ENCODE measurements around the gene INTS11.

The INTS11 gene

GRCh38 chr1:1336931-1337792, 12.7 kb upstream of the INTS11 start:
- H3K27ac ChIP-seq (ENCODE audit: low read depth, low read length), result no peak overlapping the region
- WGBS (ENCODE audit: extremely low coverage, insufficient coverage, low lambda C conversion rate), result no CpG with 5 or more reads among the region's 32 CpGs
- no peaks in the 10 kb centered on the region for H3K79me2 ChIP-seq (ENCODE audit: control insufficient read depth, insufficient read depth, low read length)
- no peak overlapping the region for H3K18ac ChIP-seq (ENCODE audit: low read length)
- peaks cover 7% of the 10 kb centered on the region for H3K36me3 ChIP-seq (ENCODE audit: control insufficient read depth, insufficient read depth, low read length)
- no peak overlapping the region for H3K56ac ChIP-seq (ENCODE audit: low read length)
- H4K8ac ChIP-seq (ENCODE audit: low read depth, low read length), result no peak overlapping the region
- DNase-seq, result no peak
- no peaks in the 10 kb centered on the region for H3K79me1 ChIP-seq (ENCODE audit: low read length)
- no peak overlapping the region for H2BK5ac ChIP-seq (ENCODE audit: low read length)
- no peak overlapping the region for H3K4me2 ChIP-seq (ENCODE audit: low read length)
- no peak overlapping the region for H3K4ac ChIP-seq (ENCODE audit: low read depth, low read length)
- H3K4me3 ChIP-seq (ENCODE audit: low read length), result no peak overlapping the region
- H3K9ac ChIP-seq (ENCODE audit: low read length), result no peak overlapping the region
- no peak overlapping the region for H4K5ac ChIP-seq (ENCODE audit: low read length)
- no peak overlapping the region for H2BK120ac ChIP-seq (ENCODE audit: low read depth, low read length)
- H3K4me1 ChIP-seq (ENCODE audit: control insufficient read depth, low read depth, low read length), result no peaks in the 10 kb centered on the region
- H3K27me3 ChIP-seq (ENCODE audit: insufficient read depth, low read length, poor library complexity), result no peaks in the 10 kb centered on the region
- H3K23ac ChIP-seq (ENCODE audit: low read length), result no peak overlapping the region
- H2AK5ac ChIP-seq (ENCODE audit: low read length), result no peak overlapping the region
- no peak overlapping the region for H2BK15ac ChIP-seq (replicated peaks; ENCODE audit: low read depth)

- H3K27ac ChIP-seq (ENCODE audit: low read depth, low read length), result no peak overlapping the region
- no peaks in the 10 kb centered on the region for H3K27me3 ChIP-seq (ENCODE audit: insufficient read depth, low read length, poor library complexity)
- H3K4ac ChIP-seq (ENCODE audit: low read depth, low read length), result no peak overlapping the region
- no peak overlapping the region for H3K23ac ChIP-seq (ENCODE audit: low read length)
- H4K5ac ChIP-seq (ENCODE audit: low read length), result no peak overlapping the region
- H3K56ac ChIP-seq (ENCODE audit: low read length), result no peak overlapping the region
- no peak overlapping the region for H2BK5ac ChIP-seq (ENCODE audit: low read length)
- H3K18ac ChIP-seq (ENCODE audit: low read length), result no peak overlapping the region
- no peak overlapping the region for H3K4me3 ChIP-seq (ENCODE audit: low read length)
- no CpG with 5 or more reads among the region's 26 CpGs for WGBS (ENCODE audit: extremely low coverage, insufficient coverage, low lambda C conversion rate)
- H3K79me2 ChIP-seq (ENCODE audit: control insufficient read depth, insufficient read depth, low read length), result no peaks in the 10 kb centered on the region
- no peak overlapping the region for H2BK120ac ChIP-seq (ENCODE audit: low read depth, low read length)
- DNase-seq, result no peak
- no peak overlapping the region for H2BK15ac ChIP-seq (replicated peaks; ENCODE audit: low read depth)
- no peak overlapping the region for H2AK5ac ChIP-seq (ENCODE audit: low read length)
- no peak overlapping the region for H3K4me2 ChIP-seq (ENCODE audit: low read length)
- H3K79me1 ChIP-seq (ENCODE audit: low read length), result no peaks in the 10 kb centered on the region
- H4K8ac ChIP-seq (ENCODE audit: low read depth, low read length), result no peak overlapping the region
- H3K4me1 ChIP-seq (ENCODE audit: control insufficient read depth, low read depth, low read length), result no peaks in the 10 kb centered on the region
- H3K36me3 ChIP-seq (ENCODE audit: control insufficient read depth, insufficient read depth, low read length), result peaks cover 6% of the 10 kb centered on the region
- H3K9ac ChIP-seq (ENCODE audit: low read length), result no peak overlapping the region
Observed at GRCh38 chr1:1336446-1336845, 12.0 kb upstream of the INTS11 start.

- H4K8ac ChIP-seq (ENCODE audit: low read depth, low read length), result no peak overlapping the region
- no peaks in the 10 kb centered on the region for H3K4me1 ChIP-seq (ENCODE audit: control insufficient read depth, low read depth, low read length)
- H2AK5ac ChIP-seq (ENCODE audit: low read length), result no peak overlapping the region
- no peak overlapping the region for H3K18ac ChIP-seq (ENCODE audit: low read length)
- no peaks in the 10 kb centered on the region for H3K27me3 ChIP-seq (ENCODE audit: insufficient read depth, low read length, poor library complexity)
- no peak overlapping the region for H3K27ac ChIP-seq (ENCODE audit: low read depth, low read length)
- no peak overlapping the region for H3K4me3 ChIP-seq (ENCODE audit: low read length)
- no peak overlapping the region for H2BK15ac ChIP-seq (replicated peaks; ENCODE audit: low read depth)
- H3K23ac ChIP-seq (ENCODE audit: low read length), result no peak overlapping the region
- no peak for DNase-seq
- no peak overlapping the region for H4K5ac ChIP-seq (ENCODE audit: low read length)
- H3K9ac ChIP-seq (ENCODE audit: low read length), result no peak overlapping the region
- WGBS (ENCODE audit: extremely low coverage, insufficient coverage, low lambda C conversion rate), result no CpG with 5 or more reads among the region's 21 CpGs
- H2BK5ac ChIP-seq (ENCODE audit: low read length), result no peak overlapping the region
- no peaks in the 10 kb centered on the region for H3K79me2 ChIP-seq (ENCODE audit: control insufficient read depth, insufficient read depth, low read length)
- no peak overlapping the region for H3K4me2 ChIP-seq (ENCODE audit: low read length)
- no peak overlapping the region for H3K56ac ChIP-seq (ENCODE audit: low read length)
- H3K4ac ChIP-seq (ENCODE audit: low read depth, low read length), result no peak overlapping the region
- no peak overlapping the region for H2BK120ac ChIP-seq (ENCODE audit: low read depth, low read length)
- no peaks in the 10 kb centered on the region for H3K79me1 ChIP-seq (ENCODE audit: low read length)
- H3K36me3 ChIP-seq (ENCODE audit: control insufficient read depth, insufficient read depth, low read length), result peaks cover 2% of the 10 kb centered on the region
Observed at GRCh38 chr1:1335792-1336248, 11.4 kb upstream of the INTS11 start.

- Histone ChIP-seq H3K4me2 (ENCODE audit: low read length) (no peak overlapping the region), H3K4me3 (ENCODE audit: low read length) (no peak overlapping the region), H2BK120ac (ENCODE audit: low read depth, low read length) (no peak overlapping the region), H2AK5ac (ENCODE audit: low read length) (no peak overlapping the region), H3K79me2 (ENCODE audit: control insufficient read depth, insufficient read depth, low read length) (no peaks in the 10 kb centered on the region), H3K9ac (ENCODE audit: low read length) (no peak overlapping the region), H3K56ac (ENCODE audit: low read length) (no peak overlapping the region), H3K79me1 (ENCODE audit: low read length) (no peaks in the 10 kb centered on the region), H2BK15ac (replicated peaks; ENCODE audit: low read depth) (no peak overlapping the region), H3K27ac (ENCODE audit: low read depth, low read length) (no peak overlapping the region), H3K27me3 (ENCODE audit: insufficient read depth, low read length, poor library complexity) (no peaks in the 10 kb centered on the region), H3K23ac (ENCODE audit: low read length) (no peak overlapping the region), H4K8ac (ENCODE audit: low read depth, low read length) (no peak overlapping the region), H3K4me1 (ENCODE audit: control insufficient read depth, low read depth, low read length) (no peaks in the 10 kb centered on the region), H3K4ac (ENCODE audit: low read depth, low read length) (no peak overlapping the region), H2BK5ac (ENCODE audit: low read length) (no peak overlapping the region), H3K18ac (ENCODE audit: low read length) (no peak overlapping the region), H3K36me3 (ENCODE audit: control insufficient read depth, insufficient read depth, low read length) (no peaks in the 10 kb centered on the region), H4K5ac (ENCODE audit: low read length) (no peak overlapping the region)
- WGBS (ENCODE audit: extremely low coverage, insufficient coverage, low lambda C conversion rate), result no CpG with 5 or more reads among the region's 16 CpGs
- no peak for DNase-seq
Observed at GRCh38 chr1:1335283-1335682, 10.8 kb upstream of the INTS11 start.

- Histone ChIP-seq H3K4me1 (ENCODE audit: control insufficient read depth, low read depth, low read length) (no peaks in the 10 kb centered on the region), H2AK5ac (ENCODE audit: low read length) (no peak overlapping the region), H3K18ac (ENCODE audit: low read length) (no peak overlapping the region), H3K27ac (ENCODE audit: low read depth, low read length) (no peak overlapping the region), H3K36me3 (ENCODE audit: control insufficient read depth, insufficient read depth, low read length) (no peaks in the 10 kb centered on the region), H3K79me1 (ENCODE audit: low read length) (no peaks in the 10 kb centered on the region), H3K4me3 (ENCODE audit: low read length) (no peak overlapping the region), H2BK120ac (ENCODE audit: low read depth, low read length) (no peak overlapping the region), H2BK15ac (replicated peaks; ENCODE audit: low read depth) (no peak overlapping the region), H2BK5ac (ENCODE audit: low read length) (no peak overlapping the region), H3K27me3 (ENCODE audit: insufficient read depth, low read length, poor library complexity) (no peaks in the 10 kb centered on the region), H3K9ac (ENCODE audit: low read length) (no peak overlapping the region), H3K23ac (ENCODE audit: low read length) (no peak overlapping the region), H3K4me2 (ENCODE audit: low read length) (no peak overlapping the region), H4K5ac (ENCODE audit: low read length) (no peak overlapping the region), H3K79me2 (ENCODE audit: control insufficient read depth, insufficient read depth, low read length) (no peaks in the 10 kb centered on the region), H4K8ac (ENCODE audit: low read depth, low read length) (no peak overlapping the region), H3K4ac (ENCODE audit: low read depth, low read length) (no peak overlapping the region), H3K56ac (ENCODE audit: low read length) (no peak overlapping the region)
- DNase-seq, result peak; percentile 63
- no CpG with 5 or more reads among the region's 11 CpGs for WGBS (ENCODE audit: extremely low coverage, insufficient coverage, low lambda C conversion rate)
Observed at GRCh38 chr1:1334835-1335234, 10.4 kb upstream of the INTS11 start.
